AG10803 (cell line): ENCODE data around the gene FRMD4A.
"Not testable (repeated sequence)": the region's sequence is repeated elsewhere in the genome, so short reads cannot be mapped to it uniquely, and the experiment has no call there.

Source experiments
- DNase-seq: peaks from one replicate; pipeline ENCODE4 v3.0.0; 2010; ENCODE audit warnings: low read depth
- H3K4me3 ChIP-seq: 2 replicates; pipeline ENCODE4 v1.5.1; 2011; ENCODE audit warnings: mild to moderate bottlenecking, low read length, control low read depth
- CTCF ChIP-seq: conservative IDR thresholded peaks from 2 replicates; pipeline ENCODE4 v1.5.1; 2011; ENCODE audit warnings: mild to moderate bottlenecking, low read length, control low read depth, inconsistent platforms

The FRMD4A gene

DNA sequence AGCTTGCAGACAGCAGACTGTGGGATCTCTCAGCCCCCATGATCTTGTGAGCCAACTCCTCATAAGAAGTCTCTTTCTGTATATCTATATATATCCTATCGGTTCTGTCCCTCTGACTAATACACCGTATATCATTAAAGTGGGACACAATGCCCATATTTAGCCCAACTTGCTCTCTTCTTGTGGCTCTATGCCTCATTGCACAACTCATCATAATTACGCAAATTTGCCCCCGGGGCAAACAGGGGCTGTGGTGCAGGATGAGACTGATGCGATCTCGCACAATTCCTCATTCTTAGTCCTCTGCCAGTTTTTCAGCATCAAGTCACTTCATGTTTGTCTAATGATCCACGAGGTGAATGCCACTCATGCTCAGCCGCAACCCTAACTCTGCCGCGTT, 560.8 kb downstream of the FRMD4A start:
- TF ChIP-seq CTCF = no peak
- no peak for DNase-seq
- H3K4me3 ChIP-seq = no peak overlapping the region

GRCh38 chr10:13767676-13768178, 563.0 kb downstream of the FRMD4A start:
- DNase-seq = no peak
- no peak for TF ChIP-seq CTCF
- H3K4me3 ChIP-seq = no peak overlapping the region

GRCh38 chr10:13767148-13767547, 563.6 kb downstream of the FRMD4A start:
- not testable (repeated sequence) for DNase-seq, H3K4me3 ChIP-seq

- TF ChIP-seq CTCF = no peak
- no peak overlapping the region for H3K4me3 ChIP-seq
- DNase-seq = no peak
Measured at GRCh38 chr10:13765641-13766341, 564.9 kb downstream of the FRMD4A start.

GRCh38 chr10:13761490-13762091, 569.1 kb downstream of the FRMD4A start:
- H3K4me3 ChIP-seq = no peak overlapping the region

GRCh38 chr10:13759168-13759567, 571.6 kb downstream of the FRMD4A start:
- TF ChIP-seq CTCF = no peak
- H3K4me3 ChIP-seq = no peak overlapping the region
- peak; percentile 45 for DNase-seq

More at GRCh38 chr10:13761490-13762091, 569.1 kb downstream of the FRMD4A start:
- TF ChIP-seq CTCF = no peak
- no peak for DNase-seq

DNA sequence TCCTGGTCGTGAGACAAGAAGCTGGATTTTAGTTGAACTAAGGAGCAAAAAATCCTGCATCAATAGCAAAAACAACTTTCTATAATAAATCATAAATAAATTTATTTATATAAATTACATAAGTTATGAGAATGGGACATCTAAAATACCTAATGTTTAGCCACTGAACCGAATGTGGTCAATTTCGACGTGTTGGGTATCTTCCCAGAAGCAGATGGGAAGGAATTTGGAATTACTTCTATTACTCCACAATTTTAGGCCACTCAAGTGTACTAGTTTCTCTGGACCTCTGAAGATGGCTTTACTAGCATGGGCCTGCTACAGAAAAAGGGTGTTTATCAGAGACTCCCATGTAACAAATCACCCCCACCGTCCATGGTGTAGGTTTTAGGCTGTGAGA, 572.0 kb downstream of the FRMD4A start:
- TF ChIP-seq CTCF = no peak
- H3K4me3 ChIP-seq = no peak overlapping the region
- peak; percentile 57 for DNase-seq
